Hepatocyte (in vitro differentiated cells): ENCODE data around the gene MYL9. TPM values are rescaled to one million over a fixed set of nuclear protein-coding genes. Genes with fewer than 3 reads are reported as not detected.

Experiments
- DNase-seq: peaks from one replicate; pipeline ENCODE4 v3.0.0-alpha.2; 2016; ENCODE audit warnings: low spot score
- H2AFZ ChIP-seq: fragments of 200-600 bp; sonication (generic); 2 replicates; pipeline ENCODE4 v1.6.0; 2016; ENCODE audit warnings: antibody characterized with exemption, mild to moderate bottlenecking
- H3K27ac ChIP-seq: fragments of 200-600 bp; sonication (generic); 2 replicates; pipeline ENCODE4 v1.5.1; 2016; ENCODE audit warnings: mild to moderate bottlenecking
- H3K27me3 ChIP-seq: fragments of 200-600 bp; sonication (generic); 2 replicates; pipeline ENCODE4 v1.6.1; 2016
- H3K36me3 ChIP-seq: fragments of 200-600 bp; sonication (generic); replicated peaks from 2 replicates; pipeline ENCODE4 v1.5.1; 2016; ENCODE audit warnings: low read depth; ENCODE audit not compliant: insufficient read depth
- H3K4me1 ChIP-seq: fragments of 200-600 bp; sonication (generic); 2 replicates; pipeline ENCODE4 v1.5.1; 2016; ENCODE audit warnings: mild to moderate bottlenecking, moderate library complexity; ENCODE audit not compliant: insufficient read depth
- H3K4me2 ChIP-seq: fragments of 200-600 bp; sonication (generic); 2 replicates; pipeline ENCODE4 v1.6.0; 2016
- H3K4me3 ChIP-seq: fragments of 200-600 bp; sonication (generic); 2 replicates; pipeline ENCODE4 v1.5.1; 2016; ENCODE audit warnings: mild to moderate bottlenecking
- H3K79me2 ChIP-seq: fragments of 200-600 bp; sonication (generic); 2 replicates; pipeline ENCODE4 v1.6.0; 2017; ENCODE audit warnings: mild to moderate bottlenecking
- H3K9me2 ChIP-seq: fragments of 200-600 bp; sonication (generic); replicated peaks from 2 replicates; pipeline ENCODE4 v1.6.0; 2017; ENCODE audit warnings: mild to moderate bottlenecking; ENCODE audit not compliant: insufficient read depth
- H3K9me3 ChIP-seq: fragments of 200-600 bp; sonication (generic); 2 replicates; pipeline ENCODE4 v1.5.1; 2016; ENCODE audit warnings: low read depth, mild to moderate bottlenecking
- H4K20me1 ChIP-seq: fragments of 200-600 bp; sonication (generic); 2 replicates; pipeline ENCODE4 v1.6.0; 2016; ENCODE audit warnings: mild to moderate bottlenecking; ENCODE audit not compliant: insufficient read depth, poor library complexity, severe bottlenecking
- CTCF ChIP-seq: fragments of 200-600 bp; sonication (generic); IDR thresholded peaks from 2 replicates; pipeline ENCODE4 v1.5.1; 2016; ENCODE audit warnings: antibody characterized with exemption, mild to moderate bottlenecking; ENCODE audit not compliant: poor library complexity
- EZH2 ChIP-seq: fragments of 200-600 bp; sonication (generic); IDR thresholded peaks from 2 replicates; pipeline ENCODE4 v1.6.1; 2016; ENCODE audit warnings: antibody characterized with exemption, mild to moderate bottlenecking, borderline replicate concordance
- EZH2phosphoT487 ChIP-seq: fragments of 200-600 bp; sonication (generic); IDR thresholded peaks from one replicate; pipeline ENCODE4 v1.6.1; 2018; ENCODE audit warnings: antibody characterized with exemption, mild to moderate bottlenecking, low read depth, moderate library complexity; ENCODE audit not compliant: unreplicated experiment, severe bottlenecking
- WGBS: methylation state at CpG from one replicate; pipeline ENCODE4 v1.1.6; 2016; ENCODE audit warnings: low lambda C conversion rate; ENCODE audit errors: missing lambda C conversion rate; 5-methylcytosine and 5-hydroxymethylcytosine counted together
- polyA plus RNA-seq: library from polyadenylated mRNA; unstranded; fragments of >200 nt; fragmentation: Nextera tagmentation; extraction: Ambion mirVana; gene quantifications from 2 replicates; pipeline ENCODE4 v1.2.1, GENCODE V29; 2016
- total RNA-seq: library from RNA; depleted of rRNA; stranded (reverse); fragments of >200 nt; gene quantifications from 2 replicates; pipeline ENCODE4 v1.2.3, GENCODE V29; 2014

Gene MYL9
- total and polyA plus RNA-seq, 2 experiments from 2014 or later: 31.8 to 169 TPM

GRCh38 chr20:36523341-36523740 is 18.0 kb upstream of the MYL9 start:
- Histone ChIP-seq H3K4me1 (no peaks in the 10 kb centered on the region), H3K36me3 (no peaks in the 10 kb centered on the region), H2AFZ (no peak overlapping the region), H4K20me1 (no peaks in the 10 kb centered on the region), H3K27me3 (no peaks in the 10 kb centered on the region), H3K4me3 (no peak overlapping the region), H3K9me2 (no peaks in the 10 kb centered on the region), H3K79me2 (peaks cover 6% of the 10 kb centered on the region), H3K9me3 (no peaks in the 10 kb centered on the region), H3K4me2 (no peak overlapping the region), H3K27ac (no peak overlapping the region)
- WGBS: 91% methylated on average over 3 of the region's 3 CpGs
- DNase-seq: no peak
- TF ChIP-seq EZH2phosphoT487: no peak
- TF ChIP-seq EZH2: no peak

GRCh38 chr20:36525620-36526365 is 15.5 kb upstream of the MYL9 start:
- 98% methylated on average over 17 of the region's 17 CpGs for WGBS
- H2AFZ ChIP-seq: no peak overlapping the region

GRCh38 chr20:36526521-36527011 is 14.8 kb upstream of the MYL9 start:
- H3K36me3 ChIP-seq: no peaks in the 10 kb centered on the region
- H3K9me2 ChIP-seq: no peaks in the 10 kb centered on the region
- no peak overlapping the region for H3K4me2 ChIP-seq
- no peaks in the 10 kb centered on the region for H3K27me3 ChIP-seq
- no peaks in the 10 kb centered on the region for H4K20me1 ChIP-seq
- peaks cover 4% of the 10 kb centered on the region for H3K79me2 ChIP-seq
- TF ChIP-seq EZH2: no peak
- TF ChIP-seq CTCF: no peak
- no peak for TF ChIP-seq EZH2phosphoT487
- WGBS: 97% methylated on average over 29 of the region's 29 CpGs
- H3K9me3 ChIP-seq: no peaks in the 10 kb centered on the region
- H3K4me3 ChIP-seq: no peak overlapping the region
- H3K27ac ChIP-seq: no peak overlapping the region
- no peaks in the 10 kb centered on the region for H3K4me1 ChIP-seq
- H2AFZ ChIP-seq: no peak overlapping the region
- no peak for DNase-seq

More at GRCh38 chr20:36525620-36526365, 15.5 kb upstream of the MYL9 start:
- Histone ChIP-seq H4K20me1 (no peaks in the 10 kb centered on the region), H3K27me3 (no peaks in the 10 kb centered on the region), H3K4me3 (no peak overlapping the region), H3K4me2 (no peak overlapping the region), H3K4me1 (no peaks in the 10 kb centered on the region), H3K27ac (no peak overlapping the region), H3K9me2 (no peaks in the 10 kb centered on the region), H3K36me3 (no peaks in the 10 kb centered on the region), H3K9me3 (no peaks in the 10 kb centered on the region), H3K79me2 (peaks cover 4% of the 10 kb centered on the region)
- TF ChIP-seq CTCF (no peak), EZH2phosphoT487 (no peak), EZH2 (no peak)
- DNase-seq: no peak

GRCh38 chr20:36527331-36528125 is 13.8 kb upstream of the MYL9 start:
- Histone ChIP-seq H3K4me3 (no peak overlapping the region), H4K20me1 (no peaks in the 10 kb centered on the region), H3K4me2 (no peak overlapping the region), H2AFZ (no peak overlapping the region), H3K79me2 (peaks cover 4% of the 10 kb centered on the region), H3K27ac (no peak overlapping the region), H3K4me1 (no peaks in the 10 kb centered on the region), H3K9me3 (no peaks in the 10 kb centered on the region), H3K9me2 (no peaks in the 10 kb centered on the region), H3K27me3 (no peaks in the 10 kb centered on the region), H3K36me3 (no peaks in the 10 kb centered on the region)
- TF ChIP-seq EZH2: no peak
- DNase-seq: no peak
- WGBS: 94% methylated on average over 32 of the region's 32 CpGs
